HepG2 (cell line): Measurements from ENCODE around the gene GDF9. TPM values are rescaled to one million over a fixed set of nuclear protein-coding genes. Genes with fewer than 3 reads are reported as not detected.

Source experiments
- CERS6 ChIP-seq: sonication (generic); formaldehyde crosslinking; IDR thresholded peaks from 2 replicates; pipeline ENCODE4 v1.5.0; 2020; ENCODE audit warnings: missing genetic modification reagents
- HES4 ChIP-seq: sonication (generic); formaldehyde crosslinking; IDR thresholded peaks from 2 replicates; pipeline ENCODE4 v1.9.0; 2021; ENCODE audit warnings: mild to moderate bottlenecking, missing genetic modification reagents, borderline replicate concordance
- MAFG ChIP-seq: sonication (generic); formaldehyde crosslinking; IDR thresholded peaks from 2 replicates; pipeline ENCODE4 v1.5.1; 2020; ENCODE audit warnings: mild to moderate bottlenecking, missing genetic modification reagents
- NCOA2 ChIP-seq: sonication (generic); formaldehyde crosslinking; IDR thresholded peaks from 2 replicates; pipeline ENCODE4 v1.8.0; 2022; ENCODE audit warnings: inconsistent platforms
- RERE ChIP-seq: IDR thresholded peaks from 2 replicates; pipeline ENCODE4 v1.6.1; 2016; ENCODE audit warnings: low read depth, missing genetic modification reagents, missing compliant biosample characterization
- SNRNP70 ChIP-seq: fragments of 200-400 bp; formaldehyde crosslinking; IDR thresholded peaks from 2 replicates; pipeline ENCODE4 v1.6.1; 2017; ENCODE audit warnings: mild to moderate bottlenecking, low read depth, low read length, moderate library complexity
- ZMAT3 ChIP-seq: sonication (generic); formaldehyde crosslinking; conservative IDR thresholded peaks from 2 replicates; pipeline ENCODE4 v1.7.0; 2021; ENCODE audit warnings: missing genetic modification reagents
- ZNF550 ChIP-seq: sonication (generic); formaldehyde crosslinking; IDR thresholded peaks from 2 replicates; pipeline ENCODE4 v1.4.0; 2020; ENCODE audit warnings: mild to moderate bottlenecking, missing genetic modification reagents, borderline replicate concordance
- ZNF761 ChIP-seq: sonication (generic); formaldehyde crosslinking; conservative IDR thresholded peaks from 2 replicates; pipeline ENCODE4 v1.4.0; 2020; ENCODE audit warnings: mild to moderate bottlenecking, missing genetic modification reagents
- polyA plus RNA-seq, 8 experiments: library from polyadenylated mRNA; depleted of rRNA in 3 of 8; stranded (reverse) in 7 of 8; unstranded in 1 of 8; fragments of >200 nt; fragmentation: Illumina TruSeq in 4 of 8; extraction: Trizol in 4 of 8; gene quantifications; 2 replicates each; pipeline versions ENCODE4 v1.2.1 to v1.2.3, GENCODE V29; 2011 to 2016; ENCODE audit warnings: low read depth in 4 of 8, missing spikeins in 1 of 8, mixed read lengths in 1 of 8; ENCODE audit not compliant: insufficient read depth in 1 of 8
- total RNA-seq, 5 experiments: library from RNA; depleted of rRNA; stranded (reverse); fragments of >200 nt; fragmentation: Illumina TruSeq; extraction: Trizol; gene quantifications; 2 replicates each; pipeline ENCODE4 v1.2.3, GENCODE V29; 2016; ENCODE audit warnings: low read depth in 1 of 5
- TF ChIP-seq, protein P1 (sequence below): sonication (generic); formaldehyde crosslinking; IDR thresholded peaks from 2 replicates; pipeline ENCODE4 v1.4.0; 2020; ENCODE audit warnings: missing genetic modification reagents, borderline replicate concordance
- TF ChIP-seq, protein P2 (sequence below): IDR thresholded peaks from 2 replicates; pipeline ENCODE4 v1.6.1; 2016; ENCODE audit warnings: mild to moderate bottlenecking

Gene GDF9
- total and polyA plus RNA-seq, 2 of the 13 experiments (the other 11 are each of a cell fraction or from before 2014, with no cell fraction given): 0.33 to 0.38 TPM

GRCh38 chr5:132820162-132820754 lies 46.0 kb downstream of the GDF9 start (continued):
- TF ChIP-seq RERE (CRISPR knock-in tag): no peak
- TF ChIP-seq, protein P1, sequence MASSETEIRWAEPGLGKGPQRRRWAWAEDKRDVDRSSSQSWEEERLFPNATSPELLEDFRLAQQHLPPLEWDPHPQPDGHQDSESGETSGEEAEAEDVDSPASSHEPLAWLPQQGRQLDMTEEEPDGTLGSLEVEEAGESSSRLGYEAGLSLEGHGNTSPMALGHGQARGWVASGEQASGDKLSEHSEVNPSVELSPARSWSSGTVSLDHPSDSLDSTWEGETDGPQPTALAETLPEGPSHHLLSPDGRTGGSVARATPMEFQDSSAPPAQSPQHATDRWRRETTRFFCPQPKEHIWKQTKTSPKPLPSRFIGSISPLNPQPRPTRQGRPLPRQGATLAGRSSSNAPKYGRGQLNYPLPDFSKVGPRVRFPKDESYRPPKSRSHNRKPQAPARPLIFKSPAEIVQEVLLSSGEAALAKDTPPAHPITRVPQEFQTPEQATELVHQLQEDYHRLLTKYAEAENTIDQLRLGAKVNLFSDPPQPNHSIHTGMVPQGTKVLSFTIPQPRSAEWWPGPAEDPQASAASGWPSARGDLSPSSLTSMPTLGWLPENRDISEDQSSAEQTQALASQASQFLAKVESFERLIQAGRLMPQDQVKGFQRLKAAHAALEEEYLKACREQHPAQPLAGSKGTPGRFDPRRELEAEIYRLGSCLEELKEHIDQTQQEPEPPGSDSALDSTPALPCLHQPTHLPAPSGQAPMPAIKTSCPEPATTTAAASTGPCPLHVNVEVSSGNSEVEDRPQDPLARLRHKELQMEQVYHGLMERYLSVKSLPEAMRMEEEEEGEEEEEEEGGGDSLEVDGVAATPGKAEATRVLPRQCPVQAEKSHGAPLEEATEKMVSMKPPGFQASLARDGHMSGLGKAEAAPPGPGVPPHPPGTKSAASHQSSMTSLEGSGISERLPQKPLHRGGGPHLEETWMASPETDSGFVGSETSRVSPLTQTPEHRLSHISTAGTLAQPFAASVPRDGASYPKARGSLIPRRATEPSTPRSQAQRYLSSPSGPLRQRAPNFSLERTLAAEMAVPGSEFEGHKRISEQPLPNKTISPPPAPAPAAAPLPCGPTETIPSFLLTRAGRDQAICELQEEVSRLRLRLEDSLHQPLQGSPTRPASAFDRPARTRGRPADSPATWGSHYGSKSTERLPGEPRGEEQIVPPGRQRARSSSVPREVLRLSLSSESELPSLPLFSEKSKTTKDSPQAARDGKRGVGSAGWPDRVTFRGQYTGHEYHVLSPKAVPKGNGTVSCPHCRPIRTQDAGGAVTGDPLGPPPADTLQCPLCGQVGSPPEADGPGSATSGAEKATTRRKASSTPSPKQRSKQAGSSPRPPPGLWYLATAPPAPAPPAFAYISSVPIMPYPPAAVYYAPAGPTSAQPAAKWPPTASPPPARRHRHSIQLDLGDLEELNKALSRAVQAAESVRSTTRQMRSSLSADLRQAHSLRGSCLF (CRISPR knock-in tag): no peak
- TF ChIP-seq, protein P2, sequence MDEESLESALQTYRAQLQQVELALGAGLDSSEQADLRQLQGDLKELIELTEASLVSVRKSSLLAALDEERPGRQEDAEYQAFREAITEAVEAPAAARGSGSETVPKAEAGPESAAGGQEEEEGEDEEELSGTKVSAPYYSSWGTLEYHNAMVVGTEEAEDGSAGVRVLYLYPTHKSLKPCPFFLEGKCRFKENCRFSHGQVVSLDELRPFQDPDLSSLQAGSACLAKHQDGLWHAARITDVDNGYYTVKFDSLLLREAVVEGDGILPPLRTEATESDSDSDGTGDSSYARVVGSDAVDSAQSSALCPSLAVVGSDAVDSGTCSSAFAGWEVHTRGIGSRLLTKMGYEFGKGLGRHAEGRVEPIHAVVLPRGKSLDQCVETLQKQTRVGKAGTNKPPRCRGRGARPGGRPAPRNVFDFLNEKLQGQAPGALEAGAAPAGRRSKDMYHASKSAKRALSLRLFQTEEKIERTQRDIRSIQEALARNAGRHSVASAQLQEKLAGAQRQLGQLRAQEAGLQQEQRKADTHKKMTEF (CRISPR knock-in tag): 0 out of 2 replicates have a peak, but pooled peaks have one; percentile 20
- TF ChIP-seq SNRNP70: no peak
- 0 out of 2 replicates have a peak, but pooled peaks have one; percentile 8 for TF ChIP-seq NCOA2 (CRISPR knock-in tag)
- TF ChIP-seq HES4: no peak
- TF ChIP-seq ZNF761 (CRISPR knock-in tag): no peak
- TF ChIP-seq CERS6 (CRISPR knock-in tag): no peak
- no peak for TF ChIP-seq ZMAT3
- TF ChIP-seq MAFG (CRISPR knock-in tag): no peak
- TF ChIP-seq ZNF550 (CRISPR knock-in tag): no peak
